H9 (cell line): Measurements from ENCODE around the gene ZDHHC12. TPM values are rescaled to one million over a fixed set of nuclear protein-coding genes. Genes with fewer than 3 reads are reported as not detected.

ENCODE experiments used
- DNase-seq: peaks from one replicate; pipeline ENCODE4 v3.0.0-alpha.2; 2017
- H2AFZ ChIP-seq: one replicate; pipeline ENCODE4 v1.6.1; 2013; ENCODE audit warnings: mild to moderate bottlenecking, low read length, control low read depth, moderate library complexity
- H2AK5ac ChIP-seq: 2 replicates; pipeline ENCODE4 v1.6.1; 2013; ENCODE audit warnings: low read length, control low read depth, mixed read lengths; ENCODE audit not compliant: insufficient read length
- H2BK120ac ChIP-seq: one replicate; pipeline ENCODE4 v1.6.1; 2013; ENCODE audit warnings: low read depth, mild to moderate bottlenecking, low read length, control low read depth, inconsistent platforms; ENCODE audit not compliant: poor library complexity, severe bottlenecking
- H2BK12ac ChIP-seq: 2 replicates; pipeline ENCODE4 v1.6.1; 2013; ENCODE audit warnings: low read length, control low read depth, mixed read lengths, low read depth; ENCODE audit not compliant: insufficient read length
- H2BK15ac ChIP-seq: 2 replicates; pipeline ENCODE4 v1.6.1; 2013; ENCODE audit warnings: low read depth, low read length, control low read depth
- H2BK20ac ChIP-seq: one replicate; pipeline ENCODE4 v1.6.1; 2013; ENCODE audit warnings: low read depth, mild to moderate bottlenecking, low read length, control low read depth, inconsistent platforms; ENCODE audit not compliant: poor library complexity, severe bottlenecking
- H2BK5ac ChIP-seq: 2 replicates; pipeline ENCODE4 v1.6.1; 2013; ENCODE audit warnings: low read length, control low read depth, mixed read lengths; ENCODE audit not compliant: insufficient read length
- H3K14ac ChIP-seq: 2 replicates; pipeline ENCODE4 v1.6.1; 2013; ENCODE audit warnings: low read length, control low read depth; ENCODE audit not compliant: insufficient read depth
- H3K18ac ChIP-seq: 2 replicates; pipeline ENCODE4 v1.6.1; 2013; ENCODE audit warnings: low read depth, mild to moderate bottlenecking, mixed read lengths, low read length, control low read depth; ENCODE audit not compliant: insufficient read length
- H3K23ac ChIP-seq: 2 replicates; pipeline ENCODE4 v1.6.1; 2013; ENCODE audit warnings: low read length, control low read depth, mixed read lengths, low read depth; ENCODE audit not compliant: insufficient read length
- H3K23me2 ChIP-seq: 2 replicates; pipeline ENCODE4 v1.6.1; 2013; ENCODE audit warnings: low read depth, mild to moderate bottlenecking, mixed read lengths, low read length, control low read depth; ENCODE audit not compliant: insufficient read length, poor library complexity, severe bottlenecking
- H3K27ac ChIP-seq: 2 replicates; pipeline ENCODE4 v1.5.1; 2013; ENCODE audit warnings: low read length, control low read depth, mixed read lengths, low read depth; ENCODE audit not compliant: insufficient read length
- H3K27me3 ChIP-seq: 2 replicates; pipeline ENCODE4 v1.6.1; 2013; ENCODE audit warnings: low read length, control low read depth, inconsistent platforms; ENCODE audit not compliant: insufficient read depth
- H3K4ac ChIP-seq: 2 replicates; pipeline ENCODE4 v1.6.1; 2013; ENCODE audit warnings: low read depth, mild to moderate bottlenecking, control low read depth, inconsistent platforms, low read length, moderate library complexity
- H3K4me1 ChIP-seq: 2 replicates; pipeline ENCODE4 v1.6.1; 2013; ENCODE audit warnings: low read length, control low read depth, inconsistent platforms; ENCODE audit not compliant: insufficient read depth
- H3K4me2 ChIP-seq: 2 replicates; pipeline ENCODE4 v1.6.1; 2013; ENCODE audit warnings: low read length, control low read depth, mixed read lengths; ENCODE audit not compliant: insufficient read length, insufficient read depth
- H3K56ac ChIP-seq: 2 replicates; pipeline ENCODE4 v1.6.1; 2013; ENCODE audit warnings: low read depth, mild to moderate bottlenecking, mixed read lengths, low read length, control low read depth; ENCODE audit not compliant: insufficient read length
- H3K79me1 ChIP-seq: 2 replicates; pipeline ENCODE4 v1.6.1; 2013; ENCODE audit warnings: low read depth, mild to moderate bottlenecking, moderate library complexity, low read length, control low read depth, inconsistent platforms; ENCODE audit not compliant: insufficient read depth, poor library complexity, severe bottlenecking
- H3K79me2 ChIP-seq: 2 replicates; pipeline ENCODE4 v1.6.1; 2013; ENCODE audit warnings: low read length, control low read depth, inconsistent platforms; ENCODE audit not compliant: insufficient read depth
- H3K9ac ChIP-seq: 2 replicates; pipeline ENCODE4 v1.6.1; 2013; ENCODE audit warnings: low read length, control low read depth, mixed read lengths; ENCODE audit not compliant: insufficient read length; ENCODE audit errors: extremely low read depth
- H3K9me3 ChIP-seq: one replicate; pipeline ENCODE4 v1.6.1; 2013; ENCODE audit warnings: low read depth, low read length, inconsistent platforms; ENCODE audit not compliant: control insufficient read depth
- H3T11ph ChIP-seq: one replicate; pipeline ENCODE4 v1.6.1; 2013; ENCODE audit warnings: mild to moderate bottlenecking, low read length, control low read depth, inconsistent platforms
- H4K20me1 ChIP-seq: one replicate; pipeline ENCODE4 v1.6.1; 2013; ENCODE audit not compliant: control insufficient read depth, insufficient read length, insufficient read depth
- H4K5ac ChIP-seq: 2 replicates; pipeline ENCODE4 v1.6.1; 2013; ENCODE audit warnings: low read depth, mild to moderate bottlenecking, mixed read lengths, low read length, control low read depth; ENCODE audit not compliant: insufficient read length
- H4K8ac ChIP-seq: replicated peaks from 2 replicates; pipeline ENCODE4 v1.6.1; 2013; ENCODE audit warnings: low read length, control low read depth, mixed read lengths, low read depth; ENCODE audit not compliant: insufficient read length
- H4K91ac ChIP-seq: 2 replicates; pipeline ENCODE4 v1.6.1; 2013; ENCODE audit warnings: low read depth, mild to moderate bottlenecking, moderate library complexity, mixed read lengths, low read length, control low read depth; ENCODE audit not compliant: insufficient read length
- H3K27ac Mint-ChIP-seq, 3 experiments: 2 replicates in 2 of 3; 3 replicates in 1 of 3; pipeline ENCODE4 v1.8.0; 2020 to 2021; ENCODE audit warnings: mixed read lengths in 3 of 3, mild to moderate bottlenecking in 1 of 3, moderate library complexity in 1 of 3
- H3K27me3 Mint-ChIP-seq: 2 replicates; pipeline ENCODE4 v1.8.0; 2021; ENCODE audit warnings: low read depth, mild to moderate bottlenecking, moderate library complexity, mixed read lengths
- H3K36me3 Mint-ChIP-seq, 3 experiments: 2 replicates in 2 of 3; 3 replicates in 1 of 3; pipeline ENCODE4 v1.8.0; 2020 to 2021; ENCODE audit warnings: low read depth in 3 of 3, mixed read lengths in 3 of 3; ENCODE audit not compliant: insufficient read depth in 1 of 3
- H3K4me1 Mint-ChIP-seq, 2 experiments: 2 replicates each; pipeline ENCODE4 v1.8.0; 2020; ENCODE audit warnings: mixed read lengths in 2 of 2
- H3K4me3 Mint-ChIP-seq, 2 experiments: 2 replicates in 1 of 2; 3 replicates in 1 of 2; pipeline ENCODE4 v1.8.0; 2020 to 2021; ENCODE audit warnings: mild to moderate bottlenecking in 2 of 2, mixed read lengths in 2 of 2, moderate library complexity in 1 of 2
- H3K9me3 Mint-ChIP-seq, 2 experiments: 2 replicates in 1 of 2; 3 replicates in 1 of 2; pipeline ENCODE4 v1.8.0; 2020; ENCODE audit warnings: mild to moderate bottlenecking in 2 of 2, mixed read lengths in 2 of 2, moderate library complexity in 1 of 2
- CTCF ChIP-seq: fragments of 200-600 bp; sonication (generic); conservative IDR thresholded peaks from 3 replicates; pipeline ENCODE4 v1.8.0; 2021; ENCODE audit warnings: antibody characterized with exemption, mild to moderate bottlenecking
- WGBS: extraction: QIAGEN DNeasy Blood & Tissue Kit; methylation state at CpG from one replicate; pipeline ENCODE4 v1.1.7; 2013; ENCODE audit warnings: missing lambda C conversion rate, low lambda C conversion rate, mixed read lengths; ENCODE audit not compliant: insufficient read length; ENCODE audit errors: extremely low coverage; 5-methylcytosine and 5-hydroxymethylcytosine counted together
- total RNA-seq: library from RNA; stranded (reverse); gene quantifications from 2 replicates; pipeline ENCODE4 v1.2.1, GENCODE V29; 2021

The ZDHHC12 gene
- total RNA-seq, 1 experiment from 2014 or later: 42.8 TPM

- H3K56ac ChIP-seq: no peak overlapping the region
- no peaks in the 10 kb centered on the region for H3K4me1 ChIP-seq
- no peak overlapping the region for H3K18ac ChIP-seq
- no peak overlapping the region for H3K14ac ChIP-seq
- Mint-ChIP-seq H3K36me3 (peaks cover 8 to 39% (median 27%) of the 10 kb centered on the region in 3 experiments; a peak in 6 of 7 replicates), H3K27me3 (no peaks in the 10 kb centered on the region), H3K27ac (no peak overlapping the region), H3K9me3 (no peaks in the 10 kb centered on the region), H3K4me3 (no peak overlapping the region), H3K4me1 (no peaks in the 10 kb centered on the region)
- no peak overlapping the region for H3K9ac ChIP-seq
- H2BK15ac ChIP-seq: no peak overlapping the region
- no peak overlapping the region for H3K4ac ChIP-seq
- H4K5ac ChIP-seq: no peak overlapping the region
- H3K79me1 ChIP-seq: no peaks in the 10 kb centered on the region
- H3K9me3 ChIP-seq: no peaks in the 10 kb centered on the region
- no peak overlapping the region for H4K91ac ChIP-seq
- no CpG with 5 or more reads among the region's 24 CpGs for WGBS
- H2BK5ac ChIP-seq: no peak overlapping the region
- H3T11ph ChIP-seq: no peak overlapping the region
- no peaks in the 10 kb centered on the region for H3K27me3 ChIP-seq
- H2BK120ac ChIP-seq: no peak overlapping the region
- H3K23ac ChIP-seq: no peak overlapping the region
- no peak overlapping the region for H3K27ac ChIP-seq
- H3K23me2 ChIP-seq: no peaks in the 10 kb centered on the region
- no peaks in the 10 kb centered on the region for H3K79me2 ChIP-seq
- DNase-seq: peak; percentile 20
- H4K20me1 ChIP-seq: no peaks in the 10 kb centered on the region
- H2BK12ac ChIP-seq: no peak overlapping the region
- no peak overlapping the region for H2BK20ac ChIP-seq
- no peak overlapping the region for H3K4me2 ChIP-seq
- no peak overlapping the region for H2AFZ ChIP-seq
- H4K8ac ChIP-seq: no peak overlapping the region
- TF ChIP-seq CTCF: no peak
- H2AK5ac ChIP-seq: no peak overlapping the region
Observed at GRCh38 chr9:128714586-128715435, 9.1 kb downstream of the ZDHHC12 start.
